HG03045 (cell line): Measurements from ENCODE around the gene PRAC1.

Experiments used
- ATAC-seq: cut with Tn5 transposase; IDR thresholded peaks from one replicate; pipeline ENCODE4 v1.9.1; 2021; ENCODE audit warnings: mild to moderate bottlenecking, moderate library complexity; ENCODE audit not compliant: unreplicated experiment

Gene PRAC1

DNA sequence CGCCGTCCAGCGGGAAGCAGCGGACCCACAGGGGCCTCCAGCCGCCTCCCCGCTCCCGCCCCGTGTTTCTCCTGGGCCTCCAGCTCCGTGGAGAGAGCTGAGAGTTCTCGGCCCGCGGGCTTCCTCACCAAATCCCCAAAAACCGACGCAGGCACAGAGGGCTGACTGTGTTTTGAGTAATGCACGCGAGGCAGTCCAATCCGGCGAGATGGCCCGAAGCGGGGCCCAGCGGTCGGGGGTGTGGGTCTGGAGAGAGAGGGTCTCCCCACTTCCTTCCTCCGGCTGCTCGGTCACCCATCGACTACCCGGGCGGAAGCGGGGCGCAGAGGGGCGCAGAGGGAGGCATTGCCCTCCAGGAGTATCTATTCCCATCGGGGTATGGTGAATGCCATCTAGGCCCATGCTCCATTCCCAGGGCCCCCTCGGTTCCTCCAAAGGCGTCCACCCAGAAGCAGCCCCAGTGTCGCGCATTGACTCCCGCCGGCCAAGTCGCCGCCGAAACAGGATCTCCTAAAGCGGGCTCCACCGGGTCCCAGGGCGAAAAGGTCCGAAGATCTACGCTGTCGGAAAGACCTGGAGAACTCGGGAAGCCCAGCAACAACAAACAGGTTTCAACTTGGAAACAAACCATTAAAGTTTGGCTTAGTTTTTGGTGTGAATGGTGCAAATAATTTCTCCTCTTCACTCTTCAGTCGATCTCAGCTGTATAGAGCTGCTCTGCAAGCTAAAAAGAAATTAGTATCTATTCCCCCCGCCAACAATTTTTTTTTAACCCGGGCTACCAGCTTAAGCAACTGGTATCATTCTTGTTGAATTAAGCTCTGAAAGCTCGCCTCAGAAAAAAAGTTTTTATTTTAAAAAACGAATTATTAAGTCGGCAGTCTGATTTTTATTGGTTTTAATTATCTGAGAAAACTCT, 25.4 kb upstream of the PRAC1 start:
- ATAC-seq = no peak

GRCh38 chr17:48746916-48747444, 24.7 kb upstream of the PRAC1 start:
- no peak for ATAC-seq

DNA sequence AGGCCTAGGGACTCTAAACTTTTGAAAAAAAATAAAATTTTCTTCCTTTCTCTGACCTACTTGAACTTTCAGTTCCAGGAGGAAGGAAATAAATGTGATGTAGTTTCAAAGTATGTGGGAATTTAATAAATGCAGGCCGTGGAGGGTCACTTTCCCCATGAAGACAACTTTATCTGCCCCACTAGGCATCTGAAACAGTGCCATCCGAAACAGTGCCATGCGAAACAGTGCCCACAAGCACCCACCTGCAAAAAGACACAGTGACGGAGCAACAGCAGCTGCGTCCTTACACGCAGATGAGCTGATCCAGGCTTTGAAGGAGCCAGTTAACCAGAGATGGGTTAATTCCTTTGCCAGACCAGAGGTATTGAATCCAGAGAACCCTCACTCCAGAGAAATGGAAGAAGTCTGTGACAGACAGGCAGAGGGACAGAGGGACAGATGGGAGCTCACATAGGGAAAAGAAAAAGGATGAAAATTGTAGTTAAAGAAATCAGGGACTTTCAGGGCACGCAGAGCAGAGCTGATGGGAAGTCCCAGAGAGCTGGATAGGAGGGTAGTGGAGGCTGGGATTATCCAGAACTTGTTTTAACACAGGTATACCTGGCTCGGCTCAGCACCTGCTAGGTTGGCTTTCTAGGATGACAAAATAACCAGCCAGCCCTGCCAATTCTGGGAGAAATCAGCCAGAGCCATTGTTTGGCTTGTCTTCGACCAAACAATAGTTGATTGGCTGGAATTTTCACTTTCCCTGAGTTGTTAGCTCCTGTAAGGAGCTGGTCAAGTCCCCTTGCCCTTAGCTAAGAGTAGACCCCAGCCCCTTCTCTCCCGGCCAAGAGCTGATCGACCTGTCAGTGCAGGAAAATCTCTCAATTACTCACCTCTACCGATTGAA, 23.3 kb upstream of the PRAC1 start:
- ATAC-seq = no peak

GRCh38 chr17:48740537-48740936, 18.2 kb upstream of the PRAC1 start:
- no peak for ATAC-seq

GRCh38 chr17:48738803-48739526, 16.6 kb upstream of the PRAC1 start:
- no peak for ATAC-seq

DNA sequence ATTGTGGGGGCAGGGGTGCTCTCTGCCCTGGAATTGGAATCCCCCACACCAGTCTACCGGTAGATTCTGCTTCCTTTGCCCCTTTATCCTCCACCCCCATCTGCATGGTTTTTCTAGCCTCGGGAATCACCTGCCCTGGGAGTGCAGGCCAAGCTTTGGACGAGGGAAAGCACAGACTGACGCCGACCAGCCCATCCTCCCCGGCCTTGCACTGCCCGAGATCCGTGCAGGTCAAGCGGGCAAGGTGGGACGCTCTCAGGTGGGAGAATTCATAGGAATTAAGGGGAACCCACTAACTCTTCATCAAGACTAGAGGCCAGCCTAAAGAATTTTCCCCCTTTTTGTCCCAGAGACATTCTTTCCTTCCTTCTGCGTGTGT, 16.1 kb upstream of the PRAC1 start:
- ATAC-seq = no peak

GRCh38 chr17:48737330-48738043, 15.2 kb upstream of the PRAC1 start:
- ATAC-seq = no peak

DNA sequence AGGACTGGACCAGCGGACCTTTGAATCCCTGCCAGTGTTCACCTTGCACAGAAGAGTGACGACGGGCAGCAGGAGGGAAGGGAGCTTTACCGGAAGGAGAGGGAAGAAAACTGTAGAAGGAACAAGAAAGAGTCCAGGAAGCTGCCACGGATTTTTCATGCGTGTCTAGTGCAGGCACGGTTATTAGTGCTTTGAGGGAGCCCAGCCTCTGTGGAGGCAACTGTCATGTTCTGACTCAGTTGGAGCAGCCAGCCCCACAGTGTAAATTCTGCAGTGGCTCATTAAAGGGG, 12.7 kb upstream of the PRAC1 start:
- ATAC-seq = no peak

GRCh38 chr17:48734333-48735061, 12.2 kb upstream of the PRAC1 start:
- ATAC-seq = no peak

DNA sequence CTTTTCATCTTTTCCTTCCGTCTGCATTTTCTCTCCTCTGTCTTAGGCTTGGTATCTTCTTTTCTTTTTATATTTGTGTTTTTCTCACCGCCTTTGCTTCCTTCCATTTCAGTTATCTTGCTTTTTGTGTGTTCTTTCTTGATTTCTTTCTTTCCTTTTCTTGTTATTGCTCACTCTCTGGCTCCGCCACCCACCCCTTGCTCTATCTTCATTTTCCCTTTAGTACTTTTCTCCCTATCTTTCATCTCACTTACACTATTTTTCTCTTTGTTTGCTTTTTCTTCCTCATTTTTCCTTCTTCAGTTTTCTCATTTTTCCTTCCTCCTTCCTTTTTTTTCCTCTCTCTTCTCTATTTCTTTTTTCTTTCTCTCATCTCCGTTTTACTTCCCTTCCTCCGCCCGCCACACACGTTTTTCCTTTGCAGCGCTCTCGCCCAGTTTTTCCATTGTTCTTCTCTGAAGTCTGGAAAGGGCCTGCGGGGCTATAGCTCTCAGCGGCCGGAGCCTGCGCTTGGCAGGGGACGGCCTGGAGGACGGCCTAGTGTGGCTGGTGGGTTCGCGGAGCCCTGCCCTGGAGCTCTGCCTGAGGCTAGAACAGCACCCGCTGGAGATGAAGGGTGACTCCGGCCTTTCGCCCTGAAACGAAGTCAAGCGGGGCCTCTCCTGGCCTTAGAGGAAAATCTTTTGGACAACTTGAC, 11.5 kb upstream of the PRAC1 start:
- ATAC-seq = no peak

GRCh38 chr17:48732688-48733629, 10.6 kb upstream of the PRAC1 start:
- ATAC-seq = no peak

GRCh38 chr17:48731355-48731754, 9.0 kb upstream of the PRAC1 start:
- ATAC-seq = no peak

DNA sequence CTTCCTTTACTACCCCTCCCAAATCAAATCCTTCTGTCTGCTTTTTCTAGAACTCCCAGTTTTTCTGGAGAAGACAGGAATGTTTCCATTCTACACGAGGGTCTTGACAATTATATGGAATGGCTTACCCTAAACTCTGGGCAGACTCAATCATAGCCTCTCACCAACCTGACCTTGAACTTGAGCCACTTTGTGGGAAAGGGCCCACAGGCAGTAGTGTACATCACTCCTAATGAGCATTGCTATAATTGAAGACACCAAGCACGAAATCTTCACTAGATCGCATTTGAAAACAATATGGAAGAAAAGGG, 7.9 kb upstream of the PRAC1 start:
- no peak for ATAC-seq

- no peak for ATAC-seq
Measured at GRCh38 chr17:48729335-48730239, 7.3 kb upstream of the PRAC1 start.

DNA sequence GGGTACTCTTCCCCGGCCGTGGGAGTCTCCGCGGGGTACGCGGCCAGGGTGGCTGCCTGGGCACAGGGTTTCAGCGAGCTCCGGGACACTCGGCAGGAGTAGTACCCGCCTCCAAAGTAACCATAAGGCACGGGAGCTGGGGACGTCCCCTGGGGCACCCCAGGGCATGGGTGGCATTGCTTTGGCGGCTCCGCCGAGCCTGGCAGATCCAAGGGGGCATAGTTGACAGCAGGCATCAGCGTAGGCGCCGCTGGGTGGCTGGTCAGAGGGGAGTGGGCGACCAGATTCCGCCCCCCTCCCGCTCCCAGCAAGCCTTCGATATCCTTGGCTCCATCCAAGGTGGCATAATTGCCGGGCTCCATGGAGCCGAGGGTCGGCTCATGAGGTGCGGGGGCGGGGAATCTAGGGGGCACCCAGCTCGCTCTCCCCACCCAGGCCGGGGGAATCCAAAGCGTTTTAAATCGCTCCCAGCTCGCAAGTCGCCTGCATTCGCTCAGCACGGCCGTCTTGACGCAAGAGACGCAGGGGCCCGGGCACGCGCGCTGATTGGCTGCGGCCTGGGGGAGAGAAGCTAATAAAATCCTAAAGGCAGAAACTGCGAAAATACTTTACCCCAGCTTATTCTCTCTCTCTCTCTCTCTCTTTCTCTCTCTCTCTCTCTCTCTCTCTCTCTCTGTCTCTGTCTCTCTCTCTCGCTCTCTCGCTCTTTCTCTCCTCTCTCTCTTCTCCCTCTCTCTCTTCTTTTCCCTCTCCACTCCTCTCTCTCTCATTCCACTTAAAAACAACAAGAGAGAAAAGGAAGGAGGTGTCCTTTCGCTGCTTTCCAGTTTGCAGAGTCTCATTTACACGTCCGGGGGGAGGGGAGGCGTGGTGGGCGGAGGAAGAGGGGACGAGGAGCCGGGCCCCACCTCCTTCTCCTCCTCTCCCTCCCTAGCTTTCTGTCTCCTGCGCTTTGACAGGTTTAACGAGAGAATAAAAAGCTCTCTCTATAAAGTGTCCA, 6.2 kb upstream of the PRAC1 start, which contains the start of gene HOXB13:
HOXB13 (minus strand) TSS at position 519 of the 1,000 bp plus-strand sequence; CDS start at position 362, 157 bp downstream.
- ATAC-seq = no peak
